ENCODE measurements around the gene ZNF839.
A peak's percentile ranks its signal among the peaks of the same experiment; 100 is the strongest.
"Not testable (repeated sequence)": the region's sequence is repeated elsewhere in the genome, so short reads cannot be mapped to it uniquely, and the experiment has no call there.

ZNF839 gene

DNA sequence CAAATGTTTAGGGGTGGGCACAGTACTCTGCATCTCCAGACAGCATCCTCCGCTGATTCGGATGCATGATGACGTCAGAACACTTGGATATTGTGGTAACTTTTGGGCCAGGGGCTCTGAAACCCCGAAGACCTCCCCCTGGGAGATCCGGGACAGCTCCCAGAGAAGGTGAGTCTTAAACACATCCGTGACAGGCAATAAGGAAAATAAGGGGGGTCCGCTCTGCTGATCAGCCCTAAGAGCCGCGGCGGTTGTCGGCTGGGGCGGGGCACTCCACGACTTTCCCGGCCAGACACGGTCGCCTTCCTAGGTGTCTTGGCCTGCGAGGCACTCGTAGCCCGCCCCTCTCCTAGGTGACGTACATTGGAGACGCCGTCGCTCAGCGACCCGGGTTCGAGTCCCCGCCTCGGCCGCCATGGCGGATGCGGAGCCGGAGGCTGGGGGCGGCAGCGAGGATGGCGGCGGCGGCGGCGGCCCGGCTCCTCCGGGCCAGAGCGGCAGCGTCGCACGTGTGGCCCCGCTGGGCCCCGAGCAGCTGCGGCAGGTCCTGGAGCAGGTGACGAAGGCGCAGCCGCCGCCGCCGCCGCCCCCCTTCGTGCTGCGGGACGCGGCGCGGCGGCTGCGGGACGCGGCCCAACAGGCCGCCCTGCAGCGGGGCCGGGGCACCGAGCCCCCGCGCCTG, at the start of gene ZNF839:
TSS of gene ZNF839 (plus strand) at position 396 of the 682 bp plus-strand sequence. CDS start at position 416, 20 bp downstream.
- peak; percentile 72 for DNase-seq (ENCODE audit: low read depth)

DNA sequence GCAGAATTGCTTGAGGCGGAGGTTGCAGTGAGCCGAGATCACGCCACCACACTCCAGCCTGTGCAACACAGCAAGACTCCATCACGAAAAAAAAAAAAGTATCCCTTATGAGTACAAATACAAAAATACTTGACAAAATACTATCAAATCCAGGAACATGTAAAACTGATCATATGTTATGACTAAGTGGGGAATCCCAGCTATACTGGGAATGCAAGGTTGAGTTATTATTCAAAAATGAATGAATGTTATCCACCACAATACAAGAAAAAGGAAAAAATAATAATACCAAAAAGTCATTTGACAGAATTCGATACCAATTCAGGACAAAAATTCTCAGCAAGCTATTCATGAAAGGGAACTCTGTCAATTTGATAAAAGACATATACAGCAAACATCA, 47.2 kb upstream of the ZNF839 start:
- no peak for DNase-seq (ENCODE audit: low read depth)

DNA sequence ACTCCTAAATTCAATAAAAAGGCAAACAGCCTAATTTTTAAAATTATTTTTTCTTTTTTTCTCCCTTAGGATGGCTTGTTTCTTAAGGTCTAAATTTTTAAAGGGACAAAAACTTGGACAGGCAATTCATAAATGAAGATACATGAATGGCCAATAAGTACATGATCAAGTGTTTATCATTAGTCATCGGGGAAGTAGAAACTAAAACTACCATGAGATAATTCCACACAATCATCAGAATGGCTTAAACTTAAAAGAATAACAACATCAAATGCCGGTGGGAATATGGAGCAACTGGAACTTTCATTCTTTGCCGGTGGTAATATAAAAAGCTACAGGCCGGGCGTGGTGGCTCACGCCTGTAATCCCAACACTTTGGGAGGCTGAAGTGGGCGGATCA, 43.7 kb upstream of the ZNF839 start:
- no peak for DNase-seq (ENCODE audit: low read depth)

DNA sequence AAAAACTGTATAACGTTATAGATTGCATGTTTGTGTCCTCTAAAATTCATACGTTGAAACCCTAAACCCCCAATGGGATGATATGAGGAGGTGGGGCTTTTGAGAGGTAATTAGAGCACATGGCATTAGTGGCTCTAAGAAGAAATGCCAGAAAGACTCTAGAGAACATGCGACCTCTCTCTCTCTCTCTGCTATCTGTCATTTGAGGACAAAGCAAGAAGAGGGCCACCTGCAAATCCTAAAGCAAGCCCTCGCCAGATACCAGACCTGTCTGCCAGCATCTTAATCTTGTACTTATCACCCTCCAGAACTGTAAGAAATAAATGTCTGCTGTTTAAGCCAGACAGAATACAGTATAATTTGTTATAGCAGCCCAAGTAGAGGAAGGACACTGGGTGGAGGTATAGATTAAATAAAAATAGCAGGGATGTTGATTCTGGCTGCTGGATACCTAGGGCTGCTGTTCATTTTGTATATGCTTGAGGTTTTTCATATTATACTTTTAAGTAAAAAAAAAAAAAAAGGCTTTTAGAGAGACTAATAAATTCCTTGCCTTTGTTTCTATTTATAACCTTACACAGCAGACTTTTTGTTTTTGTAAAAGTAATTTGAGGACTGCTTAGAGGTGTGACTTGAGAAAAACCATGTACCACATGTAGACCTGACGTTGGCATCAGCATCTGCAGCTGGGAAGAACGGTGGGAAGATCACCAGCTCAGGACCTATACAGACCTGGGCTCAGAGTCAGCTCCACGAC, 41.5 kb upstream of the ZNF839 start:
- no peak for DNase-seq (ENCODE audit: low read depth)

DNA sequence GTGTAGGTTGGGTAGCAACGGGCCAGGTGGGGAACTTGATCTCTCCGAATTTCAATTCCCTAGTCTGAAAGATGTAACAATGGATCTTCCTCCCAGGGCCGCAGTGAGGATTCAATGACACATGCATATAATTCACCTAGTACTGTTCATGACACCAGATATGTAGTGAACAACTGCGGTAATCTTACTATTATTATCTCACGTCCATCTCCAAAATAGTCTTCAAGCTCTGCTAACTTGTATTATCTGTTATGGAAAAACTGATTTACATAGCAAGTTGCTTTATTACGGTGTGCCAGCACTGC, 41.0 kb upstream of the ZNF839 start:
- DNase-seq (ENCODE audit: low read depth) = no peak

DNA sequence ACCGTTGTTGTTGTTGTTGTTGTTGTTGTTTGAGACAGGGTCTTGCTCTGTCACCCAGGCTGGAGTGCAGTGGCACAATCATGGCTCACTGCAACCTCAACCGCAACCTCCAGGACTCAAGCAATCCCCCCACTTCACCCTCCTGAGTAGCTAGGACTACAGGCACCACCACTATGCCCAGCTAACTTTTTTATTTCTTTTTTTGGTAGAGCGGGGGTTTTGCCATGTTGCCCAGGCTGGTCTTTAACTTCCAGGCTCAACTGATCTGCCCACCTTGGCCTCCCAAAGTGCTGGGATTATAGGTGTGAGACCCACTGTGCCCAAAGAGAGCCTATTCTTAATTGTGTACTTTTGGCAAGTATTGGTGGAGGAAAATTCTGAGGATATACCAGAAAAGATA, 40.3 kb upstream of the ZNF839 start:
- DNase-seq (ENCODE audit: low read depth) = no peak

DNA sequence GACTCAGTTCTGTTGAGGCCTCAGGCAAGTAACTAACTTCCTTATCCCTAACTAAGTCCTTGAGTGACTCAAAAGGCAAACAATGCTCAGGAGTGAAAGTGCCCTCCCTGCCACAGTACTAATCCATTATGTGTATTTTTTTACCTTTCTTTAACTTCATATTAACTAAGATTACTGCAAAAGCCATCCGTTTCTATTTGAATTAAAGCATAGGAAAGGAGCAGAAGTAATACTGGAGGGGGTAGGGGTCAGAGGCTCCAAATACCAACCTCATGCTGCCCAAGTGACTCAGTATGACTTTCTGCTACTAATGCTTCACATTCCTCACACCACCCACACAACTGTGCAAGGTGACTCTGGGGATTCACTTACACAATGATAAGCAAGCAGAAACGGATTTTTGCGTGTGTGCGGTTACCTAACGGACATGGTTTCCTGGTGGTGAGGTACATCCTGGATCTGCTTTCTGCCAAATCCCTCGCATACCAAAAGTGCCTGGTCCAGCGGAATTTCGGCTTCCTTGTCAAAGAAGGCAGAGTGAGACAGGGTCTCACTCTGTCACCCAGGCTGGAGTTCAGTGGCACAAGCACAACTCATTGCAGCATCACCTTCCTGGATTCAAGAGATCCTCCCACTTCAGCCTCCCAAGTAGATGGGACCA, 39.7 kb upstream of the ZNF839 start:
- DNase-seq (ENCODE audit: low read depth) = peak; percentile 73

DNA sequence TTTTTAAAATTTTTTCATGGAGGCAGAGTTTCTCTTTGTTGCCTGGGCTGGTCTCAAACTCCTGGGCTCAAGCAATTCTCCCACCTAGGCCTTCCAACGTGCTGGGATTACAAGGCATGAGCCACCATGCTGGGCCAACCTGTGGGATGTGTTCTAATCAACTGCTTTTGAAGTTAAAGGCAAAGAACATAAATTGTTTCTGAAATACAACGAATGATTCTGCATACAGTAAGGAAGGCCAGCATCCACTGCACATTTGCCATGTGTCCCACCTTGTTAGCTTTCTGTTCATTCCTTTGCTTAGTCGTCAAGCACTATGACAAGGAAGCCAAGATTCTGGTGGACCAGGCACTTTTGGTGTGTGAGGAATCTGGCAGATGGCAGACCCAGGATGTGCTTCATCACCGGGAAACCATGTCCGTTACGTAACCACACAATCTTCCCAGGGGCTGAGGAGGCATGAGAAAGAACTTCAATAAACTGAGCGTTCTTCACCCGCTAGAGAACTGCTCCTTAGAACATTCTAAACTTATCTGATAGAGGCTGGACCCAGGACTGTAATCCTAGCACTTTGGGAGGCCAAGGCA, 39.1 kb upstream of the ZNF839 start:
- peak; percentile 96 for DNase-seq (ENCODE audit: low read depth)

DNA sequence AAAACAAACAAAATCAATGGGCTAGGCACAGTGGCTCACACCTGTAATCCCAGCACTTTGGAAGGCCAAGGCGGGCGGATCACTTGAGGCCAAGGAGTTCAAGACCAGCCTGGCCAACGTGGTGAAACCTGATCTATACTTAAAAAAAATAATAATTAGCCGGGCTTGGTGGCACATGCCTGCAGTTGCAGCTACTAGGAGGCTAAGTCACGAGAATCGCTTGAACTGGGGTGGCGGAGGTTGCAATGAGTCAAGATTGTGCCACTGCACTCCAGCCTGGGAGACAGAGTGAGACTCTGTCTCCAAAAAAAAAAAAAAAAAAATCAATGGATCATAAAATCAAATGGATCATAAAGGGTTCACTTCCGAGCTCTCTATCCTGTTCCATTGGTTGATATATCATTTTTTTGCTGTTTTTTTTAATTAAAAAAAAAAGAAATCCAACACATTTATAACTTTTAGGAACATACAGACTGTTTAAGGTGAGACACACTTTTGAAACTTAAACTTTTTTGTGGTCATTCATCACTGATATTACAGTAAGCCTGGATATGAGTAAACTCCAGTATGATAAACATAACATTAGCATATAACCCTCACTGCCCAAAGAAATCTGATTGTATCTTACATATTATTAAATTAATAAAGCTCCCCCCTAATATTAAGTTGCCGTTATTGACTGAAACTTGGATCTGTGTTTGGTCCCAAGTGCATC, 36.6 kb upstream of the ZNF839 start:
- DNase-seq (ENCODE audit: low read depth) = no peak

DNA sequence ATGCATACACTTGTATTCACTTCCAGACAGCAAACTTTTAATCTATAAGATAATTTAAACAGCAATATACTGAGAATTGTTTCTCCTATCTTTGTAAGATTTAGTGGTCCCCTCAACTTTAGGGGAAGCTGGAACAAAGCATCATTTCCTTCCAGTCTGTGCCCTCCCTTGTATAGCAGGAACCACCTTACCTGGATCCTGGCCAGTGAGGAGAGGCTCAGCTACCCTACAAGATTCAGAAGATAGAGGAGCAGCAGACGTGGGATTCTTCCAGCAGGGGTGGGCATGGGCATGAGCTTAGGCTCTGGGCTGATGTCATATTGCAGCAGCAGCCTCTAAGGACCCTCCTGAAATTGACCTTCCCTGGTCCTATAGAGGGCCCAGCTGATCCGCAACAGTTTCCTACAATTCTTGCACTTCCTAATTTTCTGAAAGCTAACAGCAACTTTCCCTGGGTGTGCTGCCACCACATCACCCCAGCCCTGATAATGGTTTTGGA, 35.9 kb upstream of the ZNF839 start:
- DNase-seq (ENCODE audit: low read depth) = no peak

DNA sequence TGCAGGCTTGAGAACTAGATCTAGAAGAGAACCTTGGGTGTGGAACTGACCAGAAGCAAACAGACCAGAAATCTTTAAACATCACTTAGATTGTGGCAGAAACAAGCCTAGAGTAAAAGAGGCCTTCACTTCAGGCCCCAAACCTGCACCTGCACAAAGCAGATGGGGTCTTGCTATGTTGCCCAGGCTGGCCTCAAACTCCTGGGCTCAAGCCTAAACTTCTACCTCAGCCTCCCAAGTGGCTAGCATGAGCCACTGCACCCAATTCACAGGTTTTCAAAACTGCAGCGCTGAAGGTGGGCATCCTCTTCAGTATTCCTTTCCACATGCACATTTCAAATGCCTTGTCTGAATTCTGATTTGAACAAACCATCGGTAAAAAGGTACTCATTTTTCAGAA, 34.4 kb upstream of the ZNF839 start:
- DNase-seq (ENCODE audit: low read depth) = no peak

DNA sequence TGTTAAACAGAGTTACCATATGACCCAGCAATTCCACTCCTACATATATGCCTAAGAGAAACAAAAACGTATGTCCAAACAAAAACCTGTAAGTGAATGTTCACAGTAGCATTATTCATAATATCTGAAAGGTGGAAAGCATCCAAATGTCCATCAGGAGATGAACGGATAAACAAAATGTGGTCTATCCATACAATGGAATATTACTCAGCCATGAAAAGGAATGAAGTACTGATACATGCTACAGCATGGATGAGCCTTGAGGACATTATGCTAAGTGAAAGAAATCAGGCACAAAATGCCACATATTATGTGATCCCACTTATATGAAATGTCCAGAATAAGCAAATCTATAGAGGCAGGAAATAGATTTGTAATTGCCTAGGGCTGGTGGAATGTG, 31.4 kb upstream of the ZNF839 start:
- DNase-seq (ENCODE audit: low read depth) = no peak

DNA sequence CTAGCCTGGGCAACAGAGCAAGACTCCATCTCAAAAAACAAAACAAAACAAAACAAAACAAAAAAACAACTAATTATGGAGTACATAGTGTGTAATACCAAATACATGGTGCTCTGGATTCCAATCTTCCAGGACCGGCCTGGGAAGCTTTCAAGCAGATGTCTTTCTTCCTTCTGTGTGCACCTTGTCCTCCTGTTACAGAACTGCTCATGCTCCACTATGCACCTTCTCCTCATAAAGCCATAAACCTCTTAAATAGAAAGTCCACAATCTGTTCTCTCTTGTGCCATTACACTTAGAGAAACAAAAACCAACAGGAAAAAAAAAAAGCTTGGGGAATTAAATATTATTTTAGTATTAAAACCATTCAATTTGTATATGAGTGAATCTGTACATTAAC, 27.1 kb upstream of the ZNF839 start:
- no peak for DNase-seq (ENCODE audit: low read depth)

DNA sequence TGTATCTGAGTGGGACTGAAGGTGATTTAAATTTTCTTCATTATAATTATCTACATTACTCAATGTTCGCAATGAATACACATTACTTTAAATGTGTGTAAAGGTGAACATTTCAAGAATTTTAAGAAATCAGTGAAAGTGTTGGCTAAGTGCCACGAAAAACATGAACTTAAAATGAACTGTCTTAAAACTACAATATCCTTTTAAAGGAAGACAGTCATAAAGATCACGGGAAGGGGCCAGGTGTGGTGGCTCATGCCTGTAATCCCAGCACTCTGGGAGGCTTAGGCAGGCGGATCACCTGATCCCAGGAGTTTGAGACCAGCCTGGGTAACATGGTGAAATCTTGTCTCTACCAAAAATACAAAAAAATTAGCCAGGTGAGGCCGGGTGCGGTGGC, 25.8 kb upstream of the ZNF839 start:
- DNase-seq (ENCODE audit: low read depth) = no peak

DNA sequence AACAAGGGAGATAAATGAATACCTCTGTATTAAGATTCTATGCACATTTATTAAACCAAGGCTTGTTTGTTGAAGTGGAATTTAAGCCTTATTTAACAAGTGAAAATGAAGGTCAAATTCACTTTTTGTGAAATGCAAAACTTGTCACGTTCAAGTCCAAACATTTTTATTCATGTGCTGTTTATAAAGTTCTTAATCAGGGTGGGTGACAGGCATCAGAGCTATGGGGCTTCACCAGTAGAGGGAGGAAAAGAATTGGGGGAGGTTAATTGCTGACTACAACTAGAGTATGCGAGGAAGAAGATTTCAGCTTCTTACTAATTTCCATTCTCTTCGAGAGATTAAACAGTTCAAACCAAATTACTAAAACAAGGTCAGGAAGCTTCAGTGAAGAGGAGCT, 24.3 kb upstream of the ZNF839 start:
- no peak for DNase-seq (ENCODE audit: low read depth)

DNA sequence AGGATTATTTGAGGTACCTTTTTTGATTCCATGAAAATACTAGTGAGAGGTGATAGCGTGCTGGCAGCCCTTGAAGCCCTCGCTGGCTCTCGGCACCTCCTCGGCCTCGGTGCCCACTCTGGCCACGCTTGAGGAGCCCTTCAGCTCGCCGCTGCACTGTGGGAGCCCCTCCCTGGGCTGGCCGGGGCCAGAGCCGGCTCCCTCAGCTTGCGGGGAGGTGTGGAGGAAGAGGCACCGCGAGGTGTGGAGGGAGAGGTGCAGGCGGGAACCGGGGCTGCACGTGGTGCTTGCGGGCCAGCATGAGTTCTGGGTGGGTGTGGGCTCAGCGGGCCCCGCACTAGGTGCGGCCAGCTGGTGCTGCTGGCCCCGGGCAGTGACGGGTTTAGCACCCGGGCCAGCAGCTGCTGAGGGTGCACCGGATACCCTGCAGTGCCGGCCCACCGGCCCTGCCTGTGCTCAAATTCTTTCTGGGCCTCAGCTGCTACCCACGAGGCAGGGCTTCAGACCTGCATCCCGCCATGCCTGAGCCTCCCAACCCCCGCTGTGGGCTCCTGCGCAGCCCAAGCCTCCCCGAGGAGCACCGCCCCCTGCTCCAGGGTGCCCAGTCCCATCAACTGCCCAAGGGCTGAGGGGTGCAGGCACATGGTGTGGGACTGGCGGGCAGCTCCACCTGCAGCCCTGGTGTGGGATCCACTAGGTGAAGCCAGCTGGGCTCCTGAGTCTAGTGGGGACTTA, 21.9 kb upstream of the ZNF839 start:
- no peak for DNase-seq (ENCODE audit: low read depth)

DNA sequence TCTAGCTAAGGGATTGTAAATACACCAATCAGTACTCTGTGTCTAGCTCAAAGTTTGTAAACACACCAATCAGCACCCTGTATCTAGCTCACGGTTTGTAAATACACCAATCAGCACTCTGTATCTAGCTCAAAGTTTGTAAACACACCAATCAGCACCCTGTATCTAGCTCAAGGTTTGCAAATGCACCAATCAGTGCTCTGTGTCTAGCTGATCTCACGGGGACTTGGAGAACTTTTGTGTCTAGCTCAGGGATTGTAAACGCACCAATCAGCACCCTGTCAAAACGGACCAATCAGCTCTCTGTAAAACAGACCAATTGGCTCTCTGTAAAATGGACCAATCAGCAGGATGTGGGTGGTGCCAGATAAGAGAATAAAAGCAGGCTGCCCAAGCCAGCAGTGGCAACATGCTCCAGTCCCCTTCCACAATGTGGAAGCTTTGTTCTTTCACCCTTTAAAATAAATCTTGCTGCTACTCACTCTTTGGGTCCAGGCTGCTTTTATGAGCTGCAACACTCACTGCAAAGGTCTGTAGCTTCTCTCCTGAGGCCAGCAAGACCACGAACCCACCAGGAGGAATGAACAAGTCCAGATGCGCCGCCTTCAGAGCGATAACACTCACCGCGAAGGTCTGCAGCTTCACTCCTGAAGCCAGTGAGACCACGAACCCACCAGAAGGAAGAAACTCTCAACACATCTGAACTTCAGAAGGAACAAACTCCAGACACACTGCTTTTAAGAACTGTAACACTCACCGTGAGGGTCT, 21.1 kb upstream of the ZNF839 start:
- not testable (repeated sequence) for DNase-seq (ENCODE audit: low read depth)

DNA sequence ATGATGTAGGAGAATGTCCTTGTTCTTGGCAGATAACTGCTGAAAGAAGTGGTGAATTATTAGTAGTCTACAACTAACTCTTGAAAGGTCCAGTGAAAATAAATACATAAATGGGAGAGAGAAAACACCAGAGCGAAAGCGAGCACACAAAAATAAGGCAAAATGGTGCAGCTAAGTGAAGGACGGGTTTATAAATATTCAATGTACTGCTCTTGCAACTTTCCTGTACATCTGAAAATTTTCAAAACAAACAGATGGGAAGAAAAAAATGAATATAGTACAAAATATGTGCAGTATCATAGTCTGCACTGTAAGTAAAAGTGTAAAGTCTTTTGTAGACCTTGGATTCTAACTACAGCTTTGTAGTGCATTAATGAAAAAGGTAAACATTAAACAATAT, 15.9 kb upstream of the ZNF839 start:
- no peak for DNase-seq (ENCODE audit: low read depth)

DNA sequence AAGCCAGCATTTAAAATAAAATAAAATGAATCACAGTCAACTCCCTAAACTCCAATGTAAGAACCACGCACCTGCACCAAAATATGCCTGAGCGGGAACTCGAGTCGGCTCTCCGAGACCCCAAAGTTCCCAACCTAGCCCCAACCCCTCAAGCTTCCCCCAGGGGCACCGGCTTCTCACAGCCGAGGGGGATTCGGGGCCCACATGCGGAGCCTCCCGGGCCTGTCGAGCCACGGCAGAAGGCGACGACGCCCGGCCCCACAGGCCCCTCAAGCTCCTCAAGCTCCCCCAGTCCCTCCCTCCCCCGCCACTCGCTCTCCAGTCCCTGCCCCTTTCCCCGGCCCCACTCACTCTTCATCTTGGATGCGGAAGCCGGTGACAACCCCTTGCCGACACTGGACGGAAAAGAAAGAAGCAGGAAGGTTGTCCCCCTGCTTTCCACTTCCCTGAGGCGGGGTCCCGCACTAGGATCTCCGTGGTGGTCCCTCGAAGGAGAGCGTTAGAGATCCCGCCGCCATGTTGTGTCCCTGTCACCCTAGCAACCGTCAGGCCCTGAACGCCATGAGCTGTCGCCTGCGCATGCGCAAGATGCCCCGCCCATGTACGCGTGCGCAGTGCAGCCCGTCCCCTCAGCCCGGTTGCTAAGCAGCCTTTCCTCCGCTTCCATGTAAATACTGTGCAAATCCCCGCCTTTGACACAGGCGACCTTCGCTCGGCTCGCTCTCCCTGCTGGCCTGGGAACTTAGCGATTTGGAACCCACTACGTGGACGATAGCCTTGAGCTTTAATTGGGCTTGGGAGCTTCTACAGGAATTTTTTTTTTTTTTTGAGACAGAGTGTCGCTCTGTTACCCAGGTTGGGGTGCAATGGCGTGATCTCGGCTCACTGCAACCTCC, 14.7 kb upstream of the ZNF839 start, which contains the start of gene MOK:
TSS of gene MOK (minus strand) at position 554 of the 896 bp plus-strand sequence. CDS start at position 358, 196 bp downstream.
- peak; percentile 94 for DNase-seq (ENCODE audit: low read depth)
